HG03469 (cell line): ENCODE data around the gene RCOR3.

Experiments used
- ATAC-seq: cut with Tn5 transposase; IDR thresholded peaks from one replicate; pipeline ENCODE4 v1.9.1; 2021; ENCODE audit warnings: mild to moderate bottlenecking, moderate library complexity, moderate number of reproducible peaks; ENCODE audit not compliant: unreplicated experiment

RCOR3 gene

GRCh38 chr1:211323156-211324063 is 64.2 kb downstream of the RCOR3 start:
- peak; percentile 47 for ATAC-seq

- ATAC-seq: no peak
These were observed 66.0 kb downstream of the RCOR3 start for GRCh38 chr1:211324992-211325775.

- no peak for ATAC-seq
These were observed 67.0 kb downstream of the RCOR3 start for GRCh38 chr1:211326140-211326527.

GRCh38 chr1:211326528-211327345 is 67.6 kb downstream of the RCOR3 start, which contains the start of gene TRAF5:
TRAF5 (plus strand) TSS chr1:211326833; CDS start chr1:211353240, 26,407 bp downstream.
- ATAC-seq: no peak

- ATAC-seq: peak; percentile 24
These were observed 68.3 kb downstream of the RCOR3 start for GRCh38 chr1:211327346-211327921.

DNA sequence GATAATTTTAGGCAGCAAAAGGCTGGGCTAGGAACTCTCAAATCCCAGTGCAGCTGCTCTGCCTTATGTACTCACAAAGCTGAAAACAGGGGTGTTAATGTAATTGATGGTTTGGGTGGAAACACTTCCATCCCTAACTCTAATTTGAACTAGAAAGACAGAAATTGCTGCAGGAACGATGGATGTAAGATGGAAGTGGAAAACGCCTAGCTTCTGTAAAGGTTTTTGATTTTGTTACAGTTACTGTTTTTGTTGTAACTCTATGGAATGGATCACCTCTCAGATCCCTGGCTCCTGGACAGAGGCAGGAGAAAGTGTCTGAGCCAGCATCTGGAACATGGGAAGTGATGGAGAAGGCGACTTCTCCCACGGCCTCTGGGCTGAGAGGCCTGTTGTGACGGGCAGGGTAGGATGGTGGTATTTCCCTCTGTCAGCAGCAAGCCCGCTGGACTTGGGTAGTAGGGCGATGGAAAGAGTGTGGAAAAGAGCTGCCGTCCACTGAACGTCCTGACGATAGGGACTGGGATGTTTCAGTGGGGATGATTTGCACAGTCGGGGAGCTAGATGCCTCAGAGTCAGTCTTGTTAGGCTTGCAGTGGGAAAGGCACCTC is 69.0 kb downstream of the RCOR3 start:
- ATAC-seq: no peak

GRCh38 chr1:211328866-211329475 is 69.8 kb downstream of the RCOR3 start:
- no peak for ATAC-seq

GRCh38 chr1:211329764-211330201 is 70.6 kb downstream of the RCOR3 start:
- peak; percentile 54 for ATAC-seq

GRCh38 chr1:211330282-211330936 is 71.2 kb downstream of the RCOR3 start:
- no peak for ATAC-seq

DNA sequence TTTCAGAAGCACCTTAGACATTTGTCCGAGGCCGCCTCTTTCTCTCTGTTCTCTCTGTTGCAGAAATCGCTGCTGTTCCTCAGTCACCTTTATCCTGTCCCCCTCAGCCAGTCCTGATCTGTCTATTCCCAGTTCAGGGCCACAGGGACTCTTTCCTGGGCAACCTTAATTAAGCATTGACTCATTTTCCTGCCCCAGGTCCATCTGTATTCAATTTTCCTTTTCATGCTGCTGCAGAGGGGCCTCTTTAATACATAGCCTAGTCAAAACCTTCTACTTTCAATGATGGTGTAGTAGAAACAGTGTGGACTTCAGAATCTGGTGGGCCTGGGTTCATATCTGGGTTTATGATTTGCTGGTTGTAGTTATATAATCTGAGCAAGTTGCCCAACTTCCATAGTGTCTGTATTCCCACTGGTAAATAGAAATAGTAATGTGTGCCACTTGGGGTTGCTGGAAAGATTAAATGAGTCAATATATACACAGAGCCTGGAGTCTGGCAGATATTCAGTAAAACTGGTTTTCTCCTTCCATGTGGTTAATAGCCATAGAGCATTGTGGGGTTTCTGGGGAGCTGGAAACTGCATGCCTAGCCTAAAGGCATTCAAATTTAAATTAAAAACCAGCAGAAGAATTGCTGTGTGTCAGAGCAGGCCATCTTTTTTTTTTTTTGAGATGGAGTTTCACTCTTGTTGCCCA is 72.0 kb downstream of the RCOR3 start:
- no peak for ATAC-seq

GRCh38 chr1:211332036-211332616 is 73.0 kb downstream of the RCOR3 start:
- ATAC-seq: no peak

DNA sequence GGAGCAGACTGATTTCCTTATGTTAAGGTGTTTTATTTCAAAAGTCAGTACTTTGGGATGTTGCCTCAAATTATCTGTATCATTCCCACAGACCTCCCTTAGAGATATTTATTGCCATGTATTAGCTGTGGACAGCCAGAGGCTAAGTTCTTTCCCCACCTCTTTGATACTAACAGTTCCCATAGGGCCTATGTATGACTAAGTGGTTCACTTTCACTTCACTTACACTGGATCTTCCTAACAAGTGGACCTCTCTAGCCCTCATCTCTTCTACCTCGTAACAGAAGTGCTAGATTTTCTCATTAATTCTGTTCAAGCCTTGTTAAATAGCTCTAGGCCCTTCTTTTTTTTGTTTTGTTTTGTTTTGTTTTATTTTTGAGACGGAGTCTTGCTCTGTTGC is 73.7 kb downstream of the RCOR3 start:
- no peak for ATAC-seq

DNA sequence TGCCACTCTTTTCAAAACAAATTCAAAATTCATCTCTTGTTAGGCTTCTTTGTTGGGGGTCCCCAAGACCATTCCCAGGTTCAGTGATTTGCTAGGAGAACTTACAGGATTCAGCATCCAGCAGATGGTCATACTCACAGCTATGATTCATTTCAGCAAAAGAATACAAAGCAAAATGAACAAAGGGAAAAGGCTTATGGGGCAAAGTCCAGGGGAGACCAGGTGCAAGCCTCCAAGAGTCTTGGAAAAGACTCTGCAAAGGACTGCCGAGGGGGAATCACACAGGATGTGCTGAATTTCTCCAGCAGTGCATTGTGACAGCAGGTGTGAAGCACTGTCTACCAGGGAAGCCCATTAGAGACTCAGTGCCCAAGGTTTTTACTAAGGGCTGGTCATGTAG is 74.7 kb downstream of the RCOR3 start:
- ATAC-seq: no peak

- no peak for ATAC-seq
These were observed 75.8 kb downstream of the RCOR3 start for GRCh38 chr1:211334986-211335385.

DNA sequence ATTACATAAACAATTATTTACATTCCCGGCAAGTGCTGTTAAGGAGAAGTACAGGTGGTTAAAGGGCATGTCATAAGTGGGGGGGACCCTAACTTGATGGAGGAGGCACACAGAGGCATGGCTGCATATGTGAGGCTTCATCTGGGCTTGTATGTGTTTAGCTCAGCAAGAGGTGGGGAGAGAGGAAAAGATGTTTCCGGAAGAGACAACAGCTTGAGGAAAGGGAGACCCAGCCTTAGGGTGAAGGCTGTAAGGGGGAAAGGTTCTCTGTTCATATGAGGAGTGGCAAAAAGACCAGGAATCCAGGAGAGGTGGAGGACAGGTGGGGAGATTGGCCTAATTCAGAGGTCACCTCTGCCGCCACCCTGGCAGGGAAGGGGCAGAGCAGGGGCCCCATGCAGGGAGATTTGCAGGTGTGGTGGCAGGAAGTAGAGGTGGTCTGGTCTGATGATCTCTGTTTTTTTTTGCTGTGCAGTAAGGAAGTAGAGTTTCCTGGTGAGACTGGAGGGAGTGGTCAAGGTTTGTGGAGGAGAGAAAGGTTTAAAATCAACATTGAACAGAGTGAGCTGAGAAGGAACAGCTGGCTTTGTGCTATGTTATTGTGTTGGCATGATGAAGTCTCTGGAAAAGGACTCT is 76.5 kb downstream of the RCOR3 start:
- peak; percentile 78 for ATAC-seq

GRCh38 chr1:211336161-211336560 is 77.0 kb downstream of the RCOR3 start:
- ATAC-seq: no peak

DNA sequence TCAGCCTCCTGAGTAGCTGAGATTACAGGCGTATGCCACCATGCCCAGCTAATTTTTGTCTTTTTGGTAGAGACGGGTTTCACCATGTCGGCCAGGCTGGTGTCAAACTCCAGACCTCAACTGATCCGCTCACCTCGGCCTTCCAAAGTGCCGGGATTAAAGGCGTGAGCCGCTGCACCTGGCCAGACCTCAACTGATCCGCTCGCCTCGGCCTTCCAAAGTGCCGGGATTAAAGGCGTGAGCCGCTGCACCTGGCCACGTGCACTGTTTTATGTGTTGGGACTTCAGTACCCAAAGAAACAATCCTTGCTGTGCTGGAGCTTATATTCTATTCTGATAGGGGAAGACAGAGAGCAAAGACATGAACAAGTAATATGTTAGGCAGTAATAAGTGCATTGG is 77.6 kb downstream of the RCOR3 start:
- ATAC-seq: no peak
